ENCODE data around the gene MTRF1.

GRCh38 chr13:41213919-41214318 is 49.5 kb downstream of the MTRF1 start:
- TF ChIP-seq CTCF (IDR thresholded peaks at IDR 0.05) (no peak), EZH2 (IDR thresholded peaks at IDR 0.05) (no peak), EZH2phosphoT487 (IDR thresholded peaks at IDR 0.05) (no peak)

Measured in neural progenitor cell (in vitro differentiated cells).